ENCODE results near the gene NUP85.

GRCh38 chr17:75232786-75233185, 27.3 kb downstream of the NUP85 start:
- TF ChIP-seq ZNF274 (IDR thresholded peaks at IDR 0.05; ENCODE audit: low read depth, low read length), result no peak
- TF ChIP-seq YY1 (IDR thresholded peaks at IDR 0.05; ENCODE audit: insufficient read depth, insufficient read length), result no peak
